Activated naive CD4-positive, alpha-beta T cell treated with anti-CD3 and anti-CD28 coated beads, Interleukin-2, amount 50 U/mL, for 24 hours (primary cell): ENCODE measurements around the gene PDZRN4.

Experiments
- H3K27ac Mint-ChIP-seq: one replicate; pipeline ENCODE4 v1.8.0; 2021; ENCODE audit warnings: mild to moderate bottlenecking, mixed read lengths
- H3K27me3 Mint-ChIP-seq: one replicate; pipeline ENCODE4 v1.8.0; 2021; ENCODE audit warnings: mixed read lengths
- H3K36me3 Mint-ChIP-seq: one replicate; pipeline ENCODE4 v1.8.0; 2021; ENCODE audit warnings: mixed read lengths
- H3K4me1 Mint-ChIP-seq: one replicate; pipeline ENCODE4 v1.8.0; 2021; ENCODE audit warnings: mixed read lengths
- H3K4me3 Mint-ChIP-seq: one replicate; pipeline ENCODE4 v1.8.0; 2021; ENCODE audit warnings: mild to moderate bottlenecking, mixed read lengths
- H3K9me3 Mint-ChIP-seq: one replicate; pipeline ENCODE4 v1.8.0; 2021; ENCODE audit warnings: mixed read lengths

PDZRN4 gene

GRCh38 chr12:41436076-41436475, 248.0 kb downstream of the PDZRN4 start:
- H3K4me1 Mint-ChIP-seq = no peaks in the 10 kb centered on the region
- no peaks in the 10 kb centered on the region for H3K9me3 Mint-ChIP-seq
- no peaks in the 10 kb centered on the region for H3K36me3 Mint-ChIP-seq

GRCh38 chr12:41437563-41437962, 249.4 kb downstream of the PDZRN4 start:
- no peaks in the 10 kb centered on the region for H3K9me3 Mint-ChIP-seq

More at GRCh38 chr12:41436076-41436475, 248.0 kb downstream of the PDZRN4 start:
- H3K27ac Mint-ChIP-seq = no peak overlapping the region
- H3K27me3 Mint-ChIP-seq = peaks cover 1% of the 10 kb centered on the region
- H3K4me3 Mint-ChIP-seq = no peak overlapping the region

GRCh38 chr12:41438854-41439541, 250.9 kb downstream of the PDZRN4 start:
- H3K36me3 Mint-ChIP-seq = no peaks in the 10 kb centered on the region
- H3K4me1 Mint-ChIP-seq = no peaks in the 10 kb centered on the region
- no peak overlapping the region for H3K27ac Mint-ChIP-seq
- H3K9me3 Mint-ChIP-seq = no peaks in the 10 kb centered on the region
- no peak overlapping the region for H3K4me3 Mint-ChIP-seq
- H3K27me3 Mint-ChIP-seq = peaks cover 1% of the 10 kb centered on the region

More at GRCh38 chr12:41437563-41437962, 249.4 kb downstream of the PDZRN4 start:
- H3K4me3 Mint-ChIP-seq = no peak overlapping the region
- H3K36me3 Mint-ChIP-seq = no peaks in the 10 kb centered on the region
- H3K27me3 Mint-ChIP-seq = peaks cover 1% of the 10 kb centered on the region
- no peak overlapping the region for H3K27ac Mint-ChIP-seq
- H3K4me1 Mint-ChIP-seq = no peaks in the 10 kb centered on the region

GRCh38 chr12:41439801-41440200, 251.7 kb downstream of the PDZRN4 start:
- H3K27ac Mint-ChIP-seq = no peak overlapping the region
- H3K9me3 Mint-ChIP-seq = no peaks in the 10 kb centered on the region
- H3K4me1 Mint-ChIP-seq = no peaks in the 10 kb centered on the region
- peaks cover 1% of the 10 kb centered on the region for H3K27me3 Mint-ChIP-seq
- H3K36me3 Mint-ChIP-seq = no peaks in the 10 kb centered on the region
- H3K4me3 Mint-ChIP-seq = no peak overlapping the region

- Mint-ChIP-seq H3K27ac (no peak overlapping the region), H3K4me3 (no peak overlapping the region), H3K9me3 (no peaks in the 10 kb centered on the region), H3K27me3 (no peaks in the 10 kb centered on the region), H3K36me3 (no peaks in the 10 kb centered on the region), H3K4me1 (no peaks in the 10 kb centered on the region)
Measured at GRCh38 chr12:41441180-41441579, 253.1 kb downstream of the PDZRN4 start.

GRCh38 chr12:41442896-41443295, 254.8 kb downstream of the PDZRN4 start:
- no peak overlapping the region for H3K27ac Mint-ChIP-seq

GRCh38 chr12:41443690-41444089, 255.6 kb downstream of the PDZRN4 start:
- Mint-ChIP-seq H3K9me3 (no peaks in the 10 kb centered on the region), H3K27ac (no peak overlapping the region), H3K27me3 (no peaks in the 10 kb centered on the region), H3K4me1 (no peaks in the 10 kb centered on the region), H3K36me3 (no peaks in the 10 kb centered on the region), H3K4me3 (no peak overlapping the region)

More at GRCh38 chr12:41442896-41443295, 254.8 kb downstream of the PDZRN4 start:
- no peaks in the 10 kb centered on the region for H3K27me3 Mint-ChIP-seq
- no peaks in the 10 kb centered on the region for H3K9me3 Mint-ChIP-seq
- no peak overlapping the region for H3K4me3 Mint-ChIP-seq
- no peaks in the 10 kb centered on the region for H3K4me1 Mint-ChIP-seq
- H3K36me3 Mint-ChIP-seq = no peaks in the 10 kb centered on the region

GRCh38 chr12:41452838-41453407, 264.8 kb downstream of the PDZRN4 start:
- no peaks in the 10 kb centered on the region for H3K27me3 Mint-ChIP-seq
- H3K36me3 Mint-ChIP-seq = no peaks in the 10 kb centered on the region
- no peak overlapping the region for H3K27ac Mint-ChIP-seq
- H3K4me3 Mint-ChIP-seq = no peak overlapping the region
- no peaks in the 10 kb centered on the region for H3K9me3 Mint-ChIP-seq
- H3K4me1 Mint-ChIP-seq = no peaks in the 10 kb centered on the region

GRCh38 chr12:41453409-41453808, 265.3 kb downstream of the PDZRN4 start:
- H3K27ac Mint-ChIP-seq = no peak overlapping the region
- H3K4me3 Mint-ChIP-seq = no peak overlapping the region
- H3K27me3 Mint-ChIP-seq = no peaks in the 10 kb centered on the region
- no peaks in the 10 kb centered on the region for H3K9me3 Mint-ChIP-seq
- no peaks in the 10 kb centered on the region for H3K4me1 Mint-ChIP-seq
- no peaks in the 10 kb centered on the region for H3K36me3 Mint-ChIP-seq

GRCh38 chr12:41459111-41459905, 271.2 kb downstream of the PDZRN4 start:
- no peaks in the 10 kb centered on the region for H3K9me3 Mint-ChIP-seq
- H3K27ac Mint-ChIP-seq = no peak overlapping the region
- no peak overlapping the region for H3K4me3 Mint-ChIP-seq
- H3K4me1 Mint-ChIP-seq = no peaks in the 10 kb centered on the region
- no peaks in the 10 kb centered on the region for H3K36me3 Mint-ChIP-seq
- H3K27me3 Mint-ChIP-seq = no peaks in the 10 kb centered on the region

GRCh38 chr12:41459906-41460214, 271.7 kb downstream of the PDZRN4 start:
- Mint-ChIP-seq H3K27me3 (no peaks in the 10 kb centered on the region), H3K9me3 (no peaks in the 10 kb centered on the region), H3K4me3 (no peak overlapping the region), H3K36me3 (no peaks in the 10 kb centered on the region), H3K27ac (no peak overlapping the region), H3K4me1 (no peaks in the 10 kb centered on the region)

GRCh38 chr12:41460906-41461305, 272.8 kb downstream of the PDZRN4 start:
- no peaks in the 10 kb centered on the region for H3K9me3 Mint-ChIP-seq
- no peak overlapping the region for H3K27ac Mint-ChIP-seq
- H3K36me3 Mint-ChIP-seq = no peaks in the 10 kb centered on the region
- H3K27me3 Mint-ChIP-seq = no peaks in the 10 kb centered on the region
- H3K4me3 Mint-ChIP-seq = no peak overlapping the region
- no peaks in the 10 kb centered on the region for H3K4me1 Mint-ChIP-seq

GRCh38 chr12:41462312-41462711, 274.2 kb downstream of the PDZRN4 start:
- Mint-ChIP-seq H3K9me3 (no peaks in the 10 kb centered on the region), H3K36me3 (no peaks in the 10 kb centered on the region), H3K4me3 (no peak overlapping the region), H3K27ac (no peak overlapping the region), H3K4me1 (no peaks in the 10 kb centered on the region), H3K27me3 (no peaks in the 10 kb centered on the region)

- H3K27ac Mint-ChIP-seq = no peak overlapping the region
- no peaks in the 10 kb centered on the region for H3K36me3 Mint-ChIP-seq
- H3K4me3 Mint-ChIP-seq = no peak overlapping the region
- no peaks in the 10 kb centered on the region for H3K9me3 Mint-ChIP-seq
- no peaks in the 10 kb centered on the region for H3K27me3 Mint-ChIP-seq
- H3K4me1 Mint-ChIP-seq = no peaks in the 10 kb centered on the region
Measured at GRCh38 chr12:41465526-41465925, 277.4 kb downstream of the PDZRN4 start.

GRCh38 chr12:41466300-41466699, 278.2 kb downstream of the PDZRN4 start:
- no peak overlapping the region for H3K4me3 Mint-ChIP-seq
- no peaks in the 10 kb centered on the region for H3K27me3 Mint-ChIP-seq
- no peaks in the 10 kb centered on the region for H3K36me3 Mint-ChIP-seq
- H3K27ac Mint-ChIP-seq = no peak overlapping the region
- no peaks in the 10 kb centered on the region for H3K4me1 Mint-ChIP-seq
- no peaks in the 10 kb centered on the region for H3K9me3 Mint-ChIP-seq

- no peaks in the 10 kb centered on the region for H3K4me1 Mint-ChIP-seq
Measured at GRCh38 chr12:41466802-41467201, 278.7 kb downstream of the PDZRN4 start.

More at GRCh38 chr12:41466802-41467201, 278.7 kb downstream of the PDZRN4 start:
- no peaks in the 10 kb centered on the region for H3K9me3 Mint-ChIP-seq
- H3K27ac Mint-ChIP-seq = no peak overlapping the region
- no peak overlapping the region for H3K4me3 Mint-ChIP-seq
- no peaks in the 10 kb centered on the region for H3K36me3 Mint-ChIP-seq
- H3K27me3 Mint-ChIP-seq = no peaks in the 10 kb centered on the region
